Activated CD8-positive, alpha-beta memory T cell treated with anti-CD3 and anti-CD28 coated beads, Interleukin-2, amount 10 ng/mL, durations not matched to agents 7 days and 5 days (primary cell): Measurements from ENCODE around the gene HIF1A. TPM values are rescaled to one million over a fixed set of nuclear protein-coding genes. Genes with fewer than 3 reads are reported as not detected.
A peak's percentile ranks its signal among the peaks of the same experiment; 100 is the strongest.

Experiments used
- ATAC-seq: fragments of 150-1000 bp; cut with Tn5 transposase; one replicate; pipeline ENCODE4 v1.10.0; 2021; ENCODE audit warnings: moderate library complexity
- CTCF ChIA-PET: fragments of 350-600 bp; sonication (Branson Sonifier 250); formaldehyde crosslinking; loops from one replicate; lab custom pipeline; 2021; ENCODE audit warnings: antibody characterized with exemption; lab: Charles Lee
- DNase-seq: peaks from one replicate; pipeline ENCODE4 v3.0.0-alpha.2; 2020
- H3K27ac Mint-ChIP-seq: one replicate; pipeline ENCODE4 v1.8.0; 2021; ENCODE audit warnings: mild to moderate bottlenecking, mixed read lengths
- H3K27me3 Mint-ChIP-seq: one replicate; pipeline ENCODE4 v1.8.0; 2021; ENCODE audit warnings: mixed read lengths
- H3K36me3 Mint-ChIP-seq: one replicate; pipeline ENCODE4 v1.8.0; 2021; ENCODE audit warnings: mild to moderate bottlenecking, mixed read lengths
- H3K4me1 Mint-ChIP-seq: one replicate; pipeline ENCODE4 v1.8.0; 2021; ENCODE audit warnings: mixed read lengths
- H3K4me3 Mint-ChIP-seq: one replicate; pipeline ENCODE4 v1.8.0; 2021; ENCODE audit warnings: mild to moderate bottlenecking, moderate library complexity, mixed read lengths
- H3K9me3 Mint-ChIP-seq: one replicate; pipeline ENCODE4 v1.8.0; 2022; ENCODE audit warnings: low read depth, mixed read lengths
- total RNA-seq, 2 experiments: library from RNA; stranded (reverse); gene quantifications; one replicate each; pipeline ENCODE4 v1.2.3, GENCODE V29; 2021

Gene HIF1A
- total RNA-seq, 2 experiments from 2014 or later: 134 to 158 TPM

DNA sequence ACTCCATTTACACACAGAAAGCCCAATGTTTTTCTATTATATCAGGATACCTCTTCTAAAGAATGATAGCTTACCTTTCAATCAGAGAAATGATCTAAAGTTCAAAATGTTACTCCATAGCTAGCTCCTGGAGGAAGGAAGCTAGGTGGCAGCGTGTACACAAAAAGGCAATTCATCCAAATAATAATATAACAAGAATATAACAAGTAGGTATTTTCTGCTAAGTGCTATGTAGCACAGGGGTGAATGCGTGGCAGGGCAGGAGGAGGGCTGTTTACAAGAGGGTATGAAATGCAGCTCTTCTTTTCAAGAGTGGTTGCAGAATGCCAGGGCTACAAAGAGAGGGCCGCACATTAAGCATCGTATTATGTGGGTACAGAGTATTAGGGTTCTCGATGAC lies 66.2 kb downstream of the HIF1A start:
- peak overlapping the region; percentile 94 for H3K4me3 Mint-ChIP-seq
- peak; percentile 1 for ATAC-seq
- no peaks in the 10 kb centered on the region for H3K27me3 Mint-ChIP-seq
- peaks cover 41% of the 10 kb centered on the region for H3K4me1 Mint-ChIP-seq
- peak overlapping the region; percentile 98 for H3K27ac Mint-ChIP-seq
- CTCF ChIA-PET: interaction anchor here (0.9 to 2.1 kb wide), 11 partner anchors 9 to 481 kb away, joined by 3 to 18 read pairs (median 6); no protein-coding TSS in a partner anchor
- peaks cover 1% of the 10 kb centered on the region for H3K36me3 Mint-ChIP-seq
- DNase-seq: no peak
- no peaks in the 10 kb centered on the region for H3K9me3 Mint-ChIP-seq

DNA sequence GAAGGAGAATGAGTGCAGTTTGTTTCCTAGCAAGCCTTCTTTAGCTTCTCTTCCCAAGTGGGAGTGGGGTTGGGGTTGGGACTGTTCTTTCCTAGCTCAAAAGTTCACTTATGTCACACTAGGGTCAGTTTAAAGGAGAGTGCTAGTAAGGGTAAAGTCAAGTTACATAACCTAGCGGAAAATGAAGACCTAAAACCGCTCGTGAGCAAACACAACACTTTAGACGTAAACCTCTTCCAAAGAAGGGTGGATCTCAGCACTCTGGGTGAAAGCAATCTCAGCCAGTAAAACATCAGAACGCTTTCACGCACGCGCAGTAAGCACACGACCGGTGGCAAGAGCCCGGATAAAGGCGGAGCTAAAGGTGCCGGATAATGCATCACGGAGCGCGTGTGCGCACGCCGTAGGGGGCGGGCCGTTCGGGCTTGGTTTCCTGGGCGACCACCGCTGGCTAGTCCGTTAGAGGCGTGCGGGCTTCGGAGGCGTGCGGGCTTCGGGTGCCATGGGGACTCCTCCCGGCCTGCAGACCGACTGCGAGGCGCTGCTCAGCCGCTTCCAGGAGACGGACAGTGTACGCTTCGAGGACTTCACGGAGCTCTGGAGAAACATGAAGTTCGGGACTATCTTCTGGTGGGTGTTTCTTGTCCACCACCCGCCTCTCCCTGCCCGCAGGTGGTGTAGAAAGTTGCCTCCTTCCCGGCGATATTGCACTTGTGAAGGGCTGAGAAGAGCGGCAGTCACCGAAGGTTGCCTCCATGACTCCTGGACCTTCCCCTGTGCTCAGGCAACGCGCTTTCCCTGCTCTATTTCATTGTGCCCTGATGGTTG lies 66.9 kb downstream of the HIF1A start, which contains the start of gene SNAPC1:
Gene SNAPC1 (plus strand): TSS at position 462 of the 828 bp plus-strand sequence. CDS start 41 bp downstream, at position 503.
- ATAC-seq: peak; percentile 99
- H3K27ac Mint-ChIP-seq: peak within 1 kb of the TSS; percentile 98
- H3K27me3 Mint-ChIP-seq: no peaks in the 10 kb centered on the region
- CTCF ChIA-PET: interaction anchor here (0.7 to 2.1 kb wide), 13 partner anchors 10 to 482 kb away, joined by 3 to 18 read pairs (median 5); no protein-coding TSS in a partner anchor
- H3K4me3 Mint-ChIP-seq: peak within 1 kb of the TSS; percentile 94
- no peaks in the 10 kb centered on the region for H3K9me3 Mint-ChIP-seq
- DNase-seq: peak; percentile 99
- H3K4me1 Mint-ChIP-seq: peaks cover 42% of the 10 kb centered on the region
- peaks cover 3% of the 10 kb centered on the region for H3K36me3 Mint-ChIP-seq

GRCh38 chr14:61764342-61765122 lies 69.2 kb downstream of the HIF1A start:
- H3K4me1 Mint-ChIP-seq: peaks cover 42% of the 10 kb centered on the region
- no peak for ATAC-seq
- H3K36me3 Mint-ChIP-seq: peaks cover 8% of the 10 kb centered on the region
- CTCF ChIA-PET: interaction anchor here (0.9 to 2.2 kb wide), 2 partner anchors 73 to 240 kb away, joined by 4 to 13 read pairs; no protein-coding TSS in a partner anchor
- DNase-seq: no peak
- H3K27me3 Mint-ChIP-seq: no peaks in the 10 kb centered on the region
- no peak overlapping the region for H3K27ac Mint-ChIP-seq
- H3K9me3 Mint-ChIP-seq: no peaks in the 10 kb centered on the region
- H3K4me3 Mint-ChIP-seq: no peak overlapping the region

DNA sequence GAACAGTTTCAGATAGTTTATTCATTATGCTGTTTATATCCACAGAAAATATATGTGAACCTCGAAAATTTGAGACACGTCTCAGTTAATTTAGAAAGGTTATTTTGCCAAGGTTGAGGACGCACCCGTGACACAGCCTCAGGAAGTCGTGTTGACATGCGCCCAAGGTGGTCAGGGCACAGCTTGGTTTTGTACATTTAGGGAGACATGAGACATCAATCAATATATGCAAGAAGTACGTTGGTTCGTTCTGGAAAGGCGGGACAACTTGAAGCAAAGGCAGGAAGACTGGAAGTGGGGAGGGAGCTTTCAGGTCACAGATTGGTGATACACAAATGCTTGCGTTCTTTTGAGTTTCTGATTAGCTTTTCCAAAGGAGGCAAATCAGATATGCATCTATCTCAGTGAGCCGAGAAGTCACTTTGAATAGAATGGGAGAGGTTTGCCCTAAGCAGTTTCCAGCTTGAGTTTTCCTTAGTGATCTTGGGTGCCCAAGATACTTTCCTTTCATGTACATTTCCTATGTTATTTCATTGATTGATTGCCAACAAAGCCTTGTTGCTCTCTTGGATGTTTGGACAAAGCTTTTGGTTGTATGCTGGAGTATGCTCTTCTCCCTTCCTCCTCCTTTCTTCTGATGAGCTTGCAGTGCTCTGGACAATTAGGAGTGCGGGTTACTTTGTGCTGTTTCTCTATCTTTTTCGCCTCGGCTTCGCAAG lies 70.1 kb downstream of the HIF1A start:
- no peaks in the 10 kb centered on the region for H3K9me3 Mint-ChIP-seq
- peaks cover 11% of the 10 kb centered on the region for H3K36me3 Mint-ChIP-seq
- no peak overlapping the region for H3K27ac Mint-ChIP-seq
- CTCF ChIA-PET: interaction anchor here (0.7 to 1.3 kb wide), 2 partner anchors 8 to 32 kb away, joined by 3 read pairs; no protein-coding TSS in a partner anchor
- DNase-seq (no peak), ATAC-seq (no peak)
- no peaks in the 10 kb centered on the region for H3K27me3 Mint-ChIP-seq
- H3K4me1 Mint-ChIP-seq: peaks cover 42% of the 10 kb centered on the region
- no peak overlapping the region for H3K4me3 Mint-ChIP-seq

DNA sequence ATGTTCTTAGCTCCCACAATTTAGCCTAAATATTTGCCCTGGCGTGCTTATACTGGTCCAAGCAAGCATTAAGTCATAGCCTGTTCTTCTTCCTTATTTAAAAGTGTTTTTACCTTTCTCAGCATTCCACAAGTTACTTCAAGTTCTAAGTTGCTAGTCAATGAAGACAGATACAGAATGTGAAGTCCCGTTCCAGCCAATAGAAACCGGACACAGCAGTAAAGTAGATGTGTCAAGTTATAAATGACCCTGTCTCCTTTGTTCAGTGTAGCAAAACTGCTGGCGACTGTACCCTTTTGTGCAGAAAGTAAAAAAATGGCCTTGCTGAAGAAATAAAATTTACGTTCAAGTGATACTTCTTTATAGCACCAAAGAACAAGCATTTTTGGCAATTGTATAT lies 70.8 kb downstream of the HIF1A start:
- DNase-seq: no peak
- H3K27me3 Mint-ChIP-seq: no peaks in the 10 kb centered on the region
- H3K4me3 Mint-ChIP-seq: no peak overlapping the region
- CTCF ChIA-PET: interaction anchor here (0.7 to 1.3 kb wide), 2 partner anchors 9 to 33 kb away, joined by 3 read pairs; no protein-coding TSS in a partner anchor
- no peak for ATAC-seq
- peaks cover 39% of the 10 kb centered on the region for H3K4me1 Mint-ChIP-seq
- H3K36me3 Mint-ChIP-seq: peaks cover 15% of the 10 kb centered on the region
- H3K27ac Mint-ChIP-seq: no peak overlapping the region
- no peaks in the 10 kb centered on the region for H3K9me3 Mint-ChIP-seq

DNA sequence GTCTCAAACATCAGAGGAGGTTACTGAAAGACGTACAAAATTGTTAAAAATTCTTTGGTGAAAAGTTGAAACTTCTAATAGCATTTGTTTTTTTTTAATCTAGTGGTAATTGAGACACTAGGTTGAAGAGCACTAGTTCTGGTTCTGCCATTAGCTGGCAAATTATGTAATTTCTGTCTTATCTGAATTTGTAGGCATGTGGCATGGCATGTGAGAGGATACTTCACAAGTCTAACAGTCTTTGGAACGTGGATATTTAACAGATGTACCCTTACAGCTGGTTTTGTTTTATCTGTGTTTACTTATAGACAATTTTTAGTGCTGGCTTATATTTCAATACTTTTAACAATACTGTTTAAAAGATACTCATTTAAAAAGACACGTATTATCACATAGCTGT lies 72.9 kb downstream of the HIF1A start:
- Mint-ChIP-seq H3K4me1 (peaks cover 30% of the 10 kb centered on the region), H3K27me3 (no peaks in the 10 kb centered on the region), H3K36me3 (peaks cover 25% of the 10 kb centered on the region), H3K27ac (no peak overlapping the region), H3K9me3 (no peaks in the 10 kb centered on the region), H3K4me3 (no peak overlapping the region)
- ATAC-seq (no peak), DNase-seq (no peak)
- CTCF ChIA-PET: interaction anchor here (1.3 kb wide), 1 partner anchor 69 kb away, joined by 3 read pairs; no protein-coding TSS in a partner anchor

DNA sequence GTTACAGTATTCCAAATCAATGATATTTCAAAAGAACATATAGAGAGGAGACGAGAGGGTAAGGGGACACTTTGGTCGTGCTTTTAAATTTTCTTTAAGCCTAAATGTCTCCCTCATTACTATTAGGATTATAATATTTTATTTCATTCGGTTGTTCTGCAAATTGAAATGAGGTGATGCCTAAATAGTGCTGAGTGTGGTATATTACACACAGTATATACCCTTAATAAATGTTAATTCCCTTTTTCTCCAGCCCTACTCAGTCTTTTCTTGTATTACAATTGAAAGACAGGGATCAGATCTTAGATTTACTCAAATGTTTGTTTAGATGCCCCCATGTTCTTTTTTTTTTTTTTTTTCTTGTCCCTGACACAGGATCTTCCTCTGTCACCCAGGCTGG lies 74.6 kb downstream of the HIF1A start:
- Mint-ChIP-seq H3K27ac (no peak overlapping the region), H3K36me3 (peaks cover 31% of the 10 kb centered on the region), H3K27me3 (no peaks in the 10 kb centered on the region), H3K4me1 (peaks cover 18% of the 10 kb centered on the region), H3K9me3 (no peaks in the 10 kb centered on the region), H3K4me3 (no peak overlapping the region)
- no peak for ATAC-seq
- CTCF ChIA-PET: no interaction called here
- DNase-seq: no peak

- Mint-ChIP-seq H3K4me3 (no peak overlapping the region), H3K4me1 (peaks cover 24% of the 10 kb centered on the region), H3K27me3 (no peaks in the 10 kb centered on the region), H3K27ac (no peak overlapping the region), H3K36me3 (peaks cover 48% of the 10 kb centered on the region), H3K9me3 (no peaks in the 10 kb centered on the region)
- CTCF ChIA-PET: no interaction called here
- DNase-seq (no peak), ATAC-seq (no peak)
Observed at GRCh38 chr14:61774861-61775260, 79.5 kb downstream of the HIF1A start.

GRCh38 chr14:61780125-61780524 lies 84.8 kb downstream of the HIF1A start:
- ATAC-seq: peak; percentile 96
- H3K36me3 Mint-ChIP-seq: peaks cover 49% of the 10 kb centered on the region
- CTCF ChIA-PET: interaction anchor here (0.7 to 1.7 kb wide), 3 partner anchors 18 to 558 kb away, joined by 3 to 10 read pairs (median 6); partner anchors contain the start of gene SNAPC1
- H3K4me3 Mint-ChIP-seq: peak overlapping the region; percentile 14
- H3K27ac Mint-ChIP-seq: peak overlapping the region; percentile 87
- peaks cover 25% of the 10 kb centered on the region for H3K4me1 Mint-ChIP-seq
- H3K27me3 Mint-ChIP-seq: no peaks in the 10 kb centered on the region
- peak; percentile 55 for DNase-seq
- no peaks in the 10 kb centered on the region for H3K9me3 Mint-ChIP-seq

- no peaks in the 10 kb centered on the region for H3K9me3 Mint-ChIP-seq
- H3K27ac Mint-ChIP-seq: no peak overlapping the region
- DNase-seq (no peak), ATAC-seq (no peak)
- H3K4me3 Mint-ChIP-seq: no peak overlapping the region
- H3K27me3 Mint-ChIP-seq: no peaks in the 10 kb centered on the region
- H3K4me1 Mint-ChIP-seq: peaks cover 5% of the 10 kb centered on the region
- CTCF ChIA-PET: interaction anchor here (1.2 kb wide), 1 partner anchor 321 kb away, joined by 3 read pairs; no protein-coding TSS in a partner anchor
- H3K36me3 Mint-ChIP-seq: peaks cover 10% of the 10 kb centered on the region
Observed at GRCh38 chr14:61797309-61797708, 102.0 kb downstream of the HIF1A start.
